ENCODE results near the gene IRX4. TPM values are rescaled to one million over a fixed set of nuclear protein-coding genes. Genes with fewer than 3 reads are reported as not detected.

IRX4 gene
- polyA plus RNA-seq, 1 of the 3 experiments (the other 2 are of a cell fraction), result not detected

GRCh38 chr5:1918488-1919208 lies 35.9 kb upstream of the IRX4 start:
- H3K27me3 ChIP-seq (ENCODE audit: insufficient read depth), result peaks cover 67% of the 10 kb centered on the region
- H3K4me1 ChIP-seq (ENCODE audit: control insufficient read depth in 1 of 2, insufficient read depth in 2 of 2, low read depth in 1 of 2, low read length in 1 of 2), result no peaks in the 10 kb centered on the region
- no peak overlapping the region for H2AFZ ChIP-seq (ENCODE audit: low read depth)
- CTCF ChIA-PET, result no interaction called here
- no peak overlapping the region for H3K4me2 ChIP-seq
- H3K79me2 ChIP-seq (ENCODE audit: insufficient read depth), result no peaks in the 10 kb centered on the region
- TF ChIP-seq, protein P1, sequence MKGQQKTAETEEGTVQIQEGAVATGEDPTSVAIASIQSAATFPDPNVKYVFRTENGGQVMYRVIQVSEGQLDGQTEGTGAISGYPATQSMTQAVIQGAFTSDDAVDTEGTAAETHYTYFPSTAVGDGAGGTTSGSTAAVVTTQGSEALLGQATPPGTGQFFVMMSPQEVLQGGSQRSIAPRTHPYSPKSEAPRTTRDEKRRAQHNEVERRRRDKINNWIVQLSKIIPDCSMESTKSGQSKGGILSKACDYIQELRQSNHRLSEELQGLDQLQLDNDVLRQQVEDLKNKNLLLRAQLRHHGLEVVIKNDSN (IDR thresholded peaks at IDR 0.05; ENCODE audit: borderline replicate concordance, low read depth), result no peak
- no peaks in the 10 kb centered on the region for H3F3A ChIP-seq (replicated peaks; ENCODE audit: insufficient read depth)
- POLR2A ChIA-PET, result no interaction called here
- no peak overlapping the region for H3K9ac ChIP-seq
- no peak for DNase-seq
- H4K20me1 ChIP-seq (ENCODE audit: insufficient read depth), result no peaks in the 10 kb centered on the region
- H3K4me3 ChIP-seq (ENCODE audit: low read depth in 2 of 2, low read length in 1 of 2), result no peak overlapping the region
- H3K27ac ChIP-seq (ENCODE audit: low read depth in 2 of 2, low read length in 1 of 2), result no peak overlapping the region
- H3K9me3 ChIP-seq, result no peaks in the 10 kb centered on the region
- 9% methylated on average over 12 of the region's 18 CpGs for WGBS (ENCODE audit: low lambda C conversion rate)
- H3K9me2 ChIP-seq, result no peaks in the 10 kb centered on the region
- H3K36me3 ChIP-seq (replicated peaks in 1 of 2; ENCODE audit: control insufficient read depth in 1 of 2, insufficient read depth in 2 of 2, low read length in 1 of 2), result no peaks in the 10 kb centered on the region

GRCh38 chr5:1917830-1918487 lies 35.2 kb upstream of the IRX4 start:
- Histone ChIP-seq H3K27ac (ENCODE audit: low read depth in 2 of 2, low read length in 1 of 2) (no peak overlapping the region), H3K4me1 (ENCODE audit: control insufficient read depth in 1 of 2, insufficient read depth in 2 of 2, low read depth in 1 of 2, low read length in 1 of 2) (no peaks in the 10 kb centered on the region), H3K9ac (no peak overlapping the region), H3K4me3 (ENCODE audit: low read depth in 2 of 2, low read length in 1 of 2) (no peak overlapping the region), H3K9me2 (no peaks in the 10 kb centered on the region), H3K9me3 (no peaks in the 10 kb centered on the region), H3K36me3 (replicated peaks in 1 of 2; ENCODE audit: control insufficient read depth in 1 of 2, insufficient read depth in 2 of 2, low read length in 1 of 2) (no peaks in the 10 kb centered on the region), H3K4me2 (no peak overlapping the region), H3F3A (replicated peaks; ENCODE audit: insufficient read depth) (no peaks in the 10 kb centered on the region), H3K79me2 (ENCODE audit: insufficient read depth) (no peaks in the 10 kb centered on the region), H3K27me3 (ENCODE audit: insufficient read depth) (peaks cover 67% of the 10 kb centered on the region), H2AFZ (ENCODE audit: low read depth) (no peak overlapping the region), H4K20me1 (ENCODE audit: insufficient read depth) (no peaks in the 10 kb centered on the region)
- no peak for DNase-seq
- TF ChIP-seq, protein P2, sequence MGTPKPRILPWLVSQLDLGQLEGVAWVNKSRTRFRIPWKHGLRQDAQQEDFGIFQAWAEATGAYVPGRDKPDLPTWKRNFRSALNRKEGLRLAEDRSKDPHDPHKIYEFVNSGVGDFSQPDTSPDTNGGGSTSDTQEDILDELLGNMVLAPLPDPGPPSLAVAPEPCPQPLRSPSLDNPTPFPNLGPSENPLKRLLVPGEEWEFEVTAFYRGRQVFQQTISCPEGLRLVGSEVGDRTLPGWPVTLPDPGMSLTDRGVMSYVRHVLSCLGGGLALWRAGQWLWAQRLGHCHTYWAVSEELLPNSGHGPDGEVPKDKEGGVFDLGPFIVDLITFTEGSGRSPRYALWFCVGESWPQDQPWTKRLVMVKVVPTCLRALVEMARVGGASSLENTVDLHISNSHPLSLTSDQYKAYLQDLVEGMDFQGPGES (IDR thresholded peaks at IDR 0.05; ENCODE audit: low read depth, low read length), result no peak
- no peak for TF ChIP-seq RXRA (IDR thresholded peaks at IDR 0.05; ENCODE audit: borderline replicate concordance, low read depth)
- no peak for TF ChIP-seq TAF1 (IDR thresholded peaks at IDR 0.05; ENCODE audit: borderline replicate concordance, low read depth, low read length)
- TF ChIP-seq, protein P3, sequence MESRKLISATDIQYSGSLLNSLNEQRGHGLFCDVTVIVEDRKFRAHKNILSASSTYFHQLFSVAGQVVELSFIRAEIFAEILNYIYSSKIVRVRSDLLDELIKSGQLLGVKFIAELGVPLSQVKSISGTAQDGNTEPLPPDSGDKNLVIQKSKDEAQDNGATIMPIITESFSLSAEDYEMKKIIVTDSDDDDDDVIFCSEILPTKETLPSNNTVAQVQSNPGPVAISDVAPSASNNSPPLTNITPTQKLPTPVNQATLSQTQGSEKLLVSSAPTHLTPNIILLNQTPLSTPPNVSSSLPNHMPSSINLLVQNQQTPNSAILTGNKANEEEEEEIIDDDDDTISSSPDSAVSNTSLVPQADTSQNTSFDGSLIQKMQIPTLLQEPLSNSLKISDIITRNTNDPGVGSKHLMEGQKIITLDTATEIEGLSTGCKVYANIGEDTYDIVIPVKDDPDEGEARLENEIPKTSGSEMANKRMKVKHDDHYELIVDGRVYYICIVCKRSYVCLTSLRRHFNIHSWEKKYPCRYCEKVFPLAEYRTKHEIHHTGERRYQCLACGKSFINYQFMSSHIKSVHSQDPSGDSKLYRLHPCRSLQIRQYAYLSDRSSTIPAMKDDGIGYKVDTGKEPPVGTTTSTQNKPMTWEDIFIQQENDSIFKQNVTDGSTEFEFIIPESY (IDR thresholded peaks at IDR 0.05; ENCODE audit: borderline replicate concordance, low read depth), result no peak
- TF ChIP-seq JUND (IDR thresholded peaks at IDR 0.05), result no peak
- TF ChIP-seq GABPA (IDR thresholded peaks at IDR 0.05; ENCODE audit: low read depth), result no peak
- TF ChIP-seq FOXJ3 (CRISPR knock-in tag; IDR thresholded peaks at IDR 0.05), result no peak
- TF ChIP-seq ELF1 (IDR thresholded peaks at IDR 0.05), result no peak
- TF ChIP-seq FOSL2 (IDR thresholded peaks at IDR 0.05; ENCODE audit: borderline replicate concordance, low read depth), result no peak
- TF ChIP-seq EZH2phosphoT487 (IDR thresholded peaks at IDR 0.05; ENCODE audit: borderline replicate concordance, low read depth), result no peak
- TF ChIP-seq MAX (IDR thresholded peaks at IDR 0.05; ENCODE audit: low read depth), result no peak
- TF ChIP-seq RCOR1 (IDR thresholded peaks at IDR 0.05; ENCODE audit: low read length), result no peak
- no peak for TF ChIP-seq PBX3 (IDR thresholded peaks at IDR 0.05)
- no peak for TF ChIP-seq USF2 (IDR thresholded peaks at IDR 0.05; ENCODE audit: borderline replicate concordance, low read depth, low read length)
- WGBS (ENCODE audit: low lambda C conversion rate), result 6% methylated on average over 13 of the region's 13 CpGs
- ChIA-PET POLR2A (no interaction called here), CTCF (no interaction called here)

Data from SK-N-SH (cell line).